Fibroblast of lung (primary cell): ENCODE data around the gene RALA. TPM values are rescaled to one million over a fixed set of nuclear protein-coding genes. Genes with fewer than 3 reads are reported as not detected.
A peak's percentile ranks its signal among the peaks of the same experiment; 100 is the strongest.

Experiments used
- DNase-seq, 2 donors: peaks; one replicate each; pipeline versions ENCODE4 v3.0.0 to v3.0.0-alpha.2; 2010; ENCODE audit warnings: low read depth in 2 of 2
- H2AFZ ChIP-seq: 2 replicates; pipeline ENCODE4 v1.5.1; 2012; ENCODE audit warnings: low read length, control low read depth, inconsistent platforms
- H3K27ac ChIP-seq: 2 replicates; pipeline ENCODE4 v1.5.1; 2011; ENCODE audit warnings: low read length, control low read depth; ENCODE audit not compliant: insufficient read depth
- H3K27me3 ChIP-seq: 2 replicates; pipeline ENCODE4 v1.5.1; 2011; ENCODE audit warnings: mild to moderate bottlenecking, low read length; ENCODE audit not compliant: control insufficient read depth, insufficient read depth
- H3K36me3 ChIP-seq: 2 replicates; pipeline ENCODE4 v1.5.1; 2011; ENCODE audit warnings: low read length; ENCODE audit not compliant: control insufficient read depth, insufficient read depth
- H3K4me1 ChIP-seq: 2 replicates; pipeline ENCODE4 v1.5.1; 2011; ENCODE audit warnings: low read length; ENCODE audit not compliant: control insufficient read depth, insufficient read depth; ENCODE audit errors: extremely low read depth
- H3K4me2 ChIP-seq: 2 replicates; pipeline ENCODE4 v1.5.1; 2011; ENCODE audit warnings: low read length, control low read depth; ENCODE audit not compliant: insufficient read depth; ENCODE audit errors: extremely low read depth
- H3K4me3 ChIP-seq, 4 experiments: fragments of 200-600 bp in 1 of 4; sonication (generic) in 1 of 4; replicated peaks in 1 of 4; 2 replicates each; pipeline ENCODE4 v1.5.1; 2011 to 2016; ENCODE audit warnings: low read length in 4 of 4, low read depth in 3 of 4, mild to moderate bottlenecking in 3 of 4, control low read depth in 2 of 4, inconsistent platforms in 1 of 4, mixed read lengths in 1 of 4; ENCODE audit not compliant: insufficient read depth in 1 of 4; ENCODE audit errors: control extremely low read depth in 1 of 4
- H3K79me2 ChIP-seq: 2 replicates; pipeline ENCODE4 v1.5.1; 2012; ENCODE audit warnings: mild to moderate bottlenecking, low read length, inconsistent platforms; ENCODE audit not compliant: control insufficient read depth, insufficient read depth
- H3K9ac ChIP-seq: 2 replicates; pipeline ENCODE4 v1.5.1; 2011; ENCODE audit warnings: mild to moderate bottlenecking, low read length, control low read depth; ENCODE audit not compliant: insufficient read depth
- H3K9me3 ChIP-seq: 2 replicates; pipeline ENCODE4 v1.5.1; 2012; ENCODE audit warnings: low read depth, low read length; ENCODE audit not compliant: control insufficient read depth, insufficient read depth
- H4K20me1 ChIP-seq: 2 replicates; pipeline ENCODE4 v1.5.1; 2011; ENCODE audit warnings: low read length; ENCODE audit not compliant: control insufficient read depth, insufficient read depth; ENCODE audit errors: extremely low read depth
- EZH2 ChIP-seq: IDR thresholded peaks from 2 replicates; pipeline ENCODE4 v1.5.1; 2012; ENCODE audit warnings: low read length, control low read depth, mild to moderate bottlenecking; ENCODE audit errors: missing control alignments
- polyA plus RNA-seq, 2 donors: library from polyadenylated mRNA; depleted of rRNA in 1 of 2; stranded (reverse) in 1 of 2; unstranded in 1 of 2; fragments of >200 nt; gene quantifications; 2 replicates each; pipeline ENCODE4 v1.2.1, GENCODE V29; 2011 to 2012; ENCODE audit warnings: missing spikeins in 1 of 2
- total RNA-seq: library from RNA; depleted of rRNA; stranded (reverse); fragments of >200 nt; gene quantifications from 2 replicates; pipeline ENCODE4 v1.2.1, GENCODE V29; 2014
- TF ChIP-seq, protein P1 (sequence below), 2 donors: IDR thresholded peaks in 1 of 2; conservative IDR thresholded peaks in 1 of 2; 1 replicate in 1 of 2; 2 replicates in 1 of 2; pipeline ENCODE4 v1.5.1; 2011 to 2012; ENCODE audit warnings: low read length in 2 of 2, control low read depth in 1 of 2, inconsistent platforms in 1 of 2, low read depth in 1 of 2, mild to moderate bottlenecking in 1 of 2

RALA gene
- total and polyA plus RNA-seq, 2 donors (not counting 1 experiment from before 2014, with no cell fraction given), result 46.1 to 50.9 TPM

- Histone ChIP-seq H3K9ac (no peak overlapping the region), H3K27me3 (no peaks in the 10 kb centered on the region), H3K27ac (no peak overlapping the region), H3K4me3 (no peak overlapping the region), H3K36me3 (no peaks in the 10 kb centered on the region), H3K9me3 (no peaks in the 10 kb centered on the region), H3K79me2 (peaks cover 27% of the 10 kb centered on the region), H3K4me1 (no peaks in the 10 kb centered on the region), H3K4me2 (no peak overlapping the region), H2AFZ (no peak overlapping the region), H4K20me1 (no peaks in the 10 kb centered on the region)
- no peak for DNase-seq
- no peak for TF ChIP-seq EZH2
- TF ChIP-seq, protein P1, sequence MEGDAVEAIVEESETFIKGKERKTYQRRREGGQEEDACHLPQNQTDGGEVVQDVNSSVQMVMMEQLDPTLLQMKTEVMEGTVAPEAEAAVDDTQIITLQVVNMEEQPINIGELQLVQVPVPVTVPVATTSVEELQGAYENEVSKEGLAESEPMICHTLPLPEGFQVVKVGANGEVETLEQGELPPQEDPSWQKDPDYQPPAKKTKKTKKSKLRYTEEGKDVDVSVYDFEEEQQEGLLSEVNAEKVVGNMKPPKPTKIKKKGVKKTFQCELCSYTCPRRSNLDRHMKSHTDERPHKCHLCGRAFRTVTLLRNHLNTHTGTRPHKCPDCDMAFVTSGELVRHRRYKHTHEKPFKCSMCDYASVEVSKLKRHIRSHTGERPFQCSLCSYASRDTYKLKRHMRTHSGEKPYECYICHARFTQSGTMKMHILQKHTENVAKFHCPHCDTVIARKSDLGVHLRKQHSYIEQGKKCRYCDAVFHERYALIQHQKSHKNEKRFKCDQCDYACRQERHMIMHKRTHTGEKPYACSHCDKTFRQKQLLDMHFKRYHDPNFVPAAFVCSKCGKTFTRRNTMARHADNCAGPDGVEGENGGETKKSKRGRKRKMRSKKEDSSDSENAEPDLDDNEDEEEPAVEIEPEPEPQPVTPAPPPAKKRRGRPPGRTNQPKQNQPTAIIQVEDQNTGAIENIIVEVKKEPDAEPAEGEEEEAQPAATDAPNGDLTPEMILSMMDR (conservative IDR thresholded peaks at IDR 0.05 in 1 of 2, IDR thresholded peaks at IDR 0.05 in 1 of 2; ENCODE audit: low read depth in 1 of 2, low read length in 2 of 2), result no peak
These were observed 47.6 kb downstream of the RALA start for GRCh38 chr7:39670934-39671333.

GRCh38 chr7:39672176-39672575 is 48.8 kb downstream of the RALA start:
- TF ChIP-seq, protein P1 (conservative IDR thresholded peaks at IDR 0.05 in 1 of 2, IDR thresholded peaks at IDR 0.05 in 1 of 2; ENCODE audit: low read depth in 1 of 2, low read length in 2 of 2), result no peak
- no peak for TF ChIP-seq EZH2
- Histone ChIP-seq H4K20me1 (no peaks in the 10 kb centered on the region), H2AFZ (no peak overlapping the region), H3K4me3 (no peak overlapping the region), H3K27me3 (no peaks in the 10 kb centered on the region), H3K4me2 (no peak overlapping the region), H3K9ac (no peak overlapping the region), H3K36me3 (no peaks in the 10 kb centered on the region), H3K27ac (no peak overlapping the region), H3K79me2 (peaks cover 30% of the 10 kb centered on the region), H3K4me1 (no peaks in the 10 kb centered on the region), H3K9me3 (no peaks in the 10 kb centered on the region)
- DNase-seq, result peak in 1 of 2 donors; percentile 29

DNA sequence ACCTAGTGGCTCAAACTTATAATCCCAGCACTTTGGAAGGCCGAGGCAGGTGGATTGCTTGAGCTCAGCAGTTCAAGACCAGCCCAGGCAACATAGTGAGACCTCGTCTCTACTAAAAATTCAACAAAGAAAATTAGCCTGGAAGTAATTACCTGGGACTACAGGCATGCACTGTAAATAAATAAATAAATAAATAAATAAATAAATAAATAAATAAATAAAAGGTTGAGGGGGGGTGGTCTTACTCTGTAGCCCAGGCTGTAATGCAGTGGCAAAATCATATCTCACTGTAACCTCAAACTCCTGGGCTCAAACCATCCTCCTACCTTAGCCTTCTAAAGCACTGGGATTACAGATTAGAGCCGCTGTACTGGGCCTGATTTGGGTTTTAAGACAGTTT is 50.5 kb downstream of the RALA start:
- Histone ChIP-seq H3K36me3 (no peaks in the 10 kb centered on the region), H2AFZ (no peak overlapping the region), H3K4me2 (no peak overlapping the region), H3K4me1 (no peaks in the 10 kb centered on the region), H3K4me3 (no peak overlapping the region), H3K9me3 (no peaks in the 10 kb centered on the region), H3K27ac (no peak overlapping the region), H3K9ac (no peak overlapping the region), H3K27me3 (no peaks in the 10 kb centered on the region), H3K79me2 (peaks cover 31% of the 10 kb centered on the region), H4K20me1 (no peaks in the 10 kb centered on the region)
- no peak for DNase-seq
- no peak for TF ChIP-seq EZH2
- TF ChIP-seq, protein P1 (conservative IDR thresholded peaks at IDR 0.05 in 1 of 2, IDR thresholded peaks at IDR 0.05 in 1 of 2; ENCODE audit: low read depth in 1 of 2, low read length in 2 of 2), result no peak
